ENCODE data around the gene KPNA3. TPM values are rescaled to one million over a fixed set of nuclear protein-coding genes. Genes with fewer than 3 reads are reported as not detected.

KPNA3 gene
- total RNA-seq, 1 donor = 36.7 TPM

- no peak overlapping the region for H3K4me3 ChIP-seq (ENCODE audit: low read depth, low read length)
- DNase-seq (ENCODE audit: low read depth) = no peak
- TF ChIP-seq CTCF (IDR thresholded peaks at IDR 0.05; ENCODE audit: insufficient read depth, low read depth, low read length) = no peak
These were observed 2.5 kb downstream of the KPNA3 start for GRCh38 chr13:49789968-49790367.

- DNase-seq (ENCODE audit: low read depth) = no peak
- TF ChIP-seq CTCF (IDR thresholded peaks at IDR 0.05; ENCODE audit: insufficient read depth, low read depth, low read length) = no peak
- no peak overlapping the region for H3K4me3 ChIP-seq (ENCODE audit: low read depth, low read length)
These were observed 6.0 kb downstream of the KPNA3 start for GRCh38 chr13:49786401-49787008.

- TF ChIP-seq CTCF (IDR thresholded peaks at IDR 0.05; ENCODE audit: insufficient read depth, low read depth, low read length) = no peak
- no peak for DNase-seq (ENCODE audit: low read depth)
These were observed 7.5 kb downstream of the KPNA3 start for GRCh38 chr13:49784886-49785570.

GRCh38 chr13:49783865-49784264 is 8.6 kb downstream of the KPNA3 start:
- TF ChIP-seq CTCF (IDR thresholded peaks at IDR 0.05; ENCODE audit: insufficient read depth, low read depth, low read length) = no peak
- H3K4me3 ChIP-seq (ENCODE audit: low read depth, low read length) = no peak overlapping the region
- no peak for DNase-seq (ENCODE audit: low read depth)

More at GRCh38 chr13:49784886-49785570, 7.5 kb downstream of the KPNA3 start:
- no peak overlapping the region for H3K4me3 ChIP-seq (ENCODE audit: low read depth, low read length)

GRCh38 chr13:49782784-49783183 is 9.7 kb downstream of the KPNA3 start:
- DNase-seq (ENCODE audit: low read depth) = no peak
- no peak for TF ChIP-seq CTCF (IDR thresholded peaks at IDR 0.05; ENCODE audit: insufficient read depth, low read depth, low read length)
- H3K4me3 ChIP-seq (ENCODE audit: low read depth, low read length) = no peak overlapping the region

- no peak overlapping the region for H3K4me3 ChIP-seq (ENCODE audit: low read depth, low read length)
- no peak for TF ChIP-seq CTCF (IDR thresholded peaks at IDR 0.05; ENCODE audit: insufficient read depth, low read depth, low read length)
- no peak for DNase-seq (ENCODE audit: low read depth)
These were observed 10.7 kb downstream of the KPNA3 start for GRCh38 chr13:49781806-49782205.
